Stimulated activated CD4-positive, alpha-beta T cell treated with anti-CD3 and anti-CD28 coated beads, Interleukin-2, amount 100 ng/mL, for 48 hours (primary cell): ENCODE results near the gene DZIP1.
"Not testable (repeated sequence)": the region's sequence is repeated elsewhere in the genome, so short reads cannot be mapped to it uniquely, and the experiment has no call there.

Source experiments
- DNase-seq, 2 donors: peaks; one replicate each; pipeline ENCODE4 v3.0.0-alpha.2; 2020

Gene DZIP1

DNA sequence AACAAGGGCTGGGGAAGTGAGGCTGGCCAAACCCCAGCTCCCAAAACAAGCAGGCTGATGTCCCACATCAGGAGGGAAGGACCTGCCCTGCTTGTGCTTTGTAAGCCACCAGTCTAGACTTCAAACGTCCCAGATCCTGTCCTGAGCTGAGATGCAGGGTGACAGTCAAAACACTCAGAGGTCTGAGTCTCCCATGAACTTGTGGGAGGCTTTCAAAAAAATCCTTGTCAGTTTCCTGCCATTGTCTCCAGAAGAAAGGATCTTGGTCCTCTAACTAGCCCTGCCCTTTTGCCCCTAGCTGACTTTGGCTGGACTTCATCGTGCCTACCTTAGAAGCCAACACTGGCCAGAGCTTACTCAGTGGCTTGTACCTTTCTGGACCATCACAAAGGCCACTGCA lies 43.3 kb downstream of the DZIP1 start:
- no peak for DNase-seq

DNA sequence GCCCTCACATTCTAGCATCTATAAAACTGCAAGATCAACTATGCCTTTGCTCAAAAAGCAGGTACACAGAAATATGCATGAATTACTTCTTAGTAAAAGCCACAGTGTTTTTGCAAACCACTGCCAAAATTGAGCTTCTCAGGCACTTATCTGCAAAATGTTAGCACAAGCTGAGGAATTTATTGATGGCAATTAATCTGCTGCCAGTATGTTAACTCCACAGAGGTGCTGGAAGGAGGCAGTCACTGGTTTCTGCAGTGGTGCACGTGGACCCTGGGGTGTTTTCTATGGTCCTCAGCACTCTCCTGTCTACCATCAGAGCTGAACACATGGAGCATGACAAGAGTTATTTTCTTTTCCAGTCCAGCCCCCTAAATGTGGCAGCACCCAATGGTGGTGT lies 47.8 kb downstream of the DZIP1 start:
- DNase-seq = no peak

DNA sequence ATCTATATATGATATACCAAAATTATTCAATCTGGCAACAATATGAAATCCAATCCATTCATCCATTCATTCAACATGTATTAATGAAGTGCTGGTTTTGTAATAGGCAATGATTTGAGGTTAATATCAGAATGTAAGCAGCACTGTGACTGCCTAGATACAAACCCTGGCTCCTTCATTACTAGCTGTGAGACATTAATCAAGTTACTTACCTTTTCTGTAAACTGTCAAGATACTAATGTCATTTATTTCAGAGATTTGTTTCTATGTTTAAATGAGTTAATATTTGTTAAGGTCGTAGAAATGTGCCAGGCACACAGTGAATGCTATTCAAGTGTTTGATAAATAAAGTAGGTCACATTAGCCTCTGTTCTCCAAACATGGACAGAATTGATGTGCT lies 51.0 kb downstream of the DZIP1 start:
- no peak for DNase-seq

GRCh38 chr13:95588721-95589120 lies 55.8 kb downstream of the DZIP1 start:
- no peak for DNase-seq

- no peak for DNase-seq
Observed at GRCh38 chr13:95588134-95588533, 56.4 kb downstream of the DZIP1 start.

DNA sequence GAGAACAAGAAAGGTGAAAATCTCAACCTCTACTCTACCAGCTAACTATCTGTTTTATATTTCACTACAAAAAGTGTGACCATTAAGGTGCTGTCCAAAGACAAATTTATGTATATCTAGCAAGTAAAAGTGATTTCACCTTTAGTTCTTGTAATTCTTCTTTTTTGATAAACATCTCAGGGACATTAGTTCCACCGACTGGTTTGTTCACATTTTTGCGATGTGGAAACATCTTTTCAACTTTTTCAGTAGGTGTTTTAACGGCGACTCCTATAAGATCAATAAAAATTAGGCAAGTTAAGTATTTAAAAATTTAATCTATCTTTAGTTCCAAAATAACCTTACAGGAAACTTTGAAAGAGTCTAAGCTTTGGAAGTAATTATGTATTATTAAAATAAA lies 58.6 kb downstream of the DZIP1 start:
- DNase-seq = no peak

DNA sequence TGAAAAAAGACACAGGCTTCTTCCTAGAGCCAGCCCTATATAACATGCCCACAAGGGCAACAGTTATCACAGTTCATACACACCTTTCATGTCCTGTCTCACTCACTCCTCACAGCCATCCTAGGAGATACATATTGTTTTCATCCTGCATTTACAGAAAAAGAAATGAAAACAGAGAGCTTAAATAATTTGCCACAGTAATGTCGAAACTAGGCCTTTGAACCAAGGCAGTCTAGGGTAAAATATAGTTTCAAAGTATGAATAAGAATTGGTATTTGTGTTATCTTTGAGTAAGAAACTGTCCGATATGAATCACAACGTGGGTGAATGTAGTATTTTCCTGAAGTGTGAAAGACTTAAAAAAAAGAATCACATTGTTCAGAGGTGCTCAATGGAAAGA lies 65.2 kb downstream of the DZIP1 start:
- no peak for DNase-seq

GRCh38 chr13:95573221-95573620 lies 71.3 kb downstream of the DZIP1 start:
- DNase-seq = no peak

GRCh38 chr13:95571941-95572340 lies 72.6 kb downstream of the DZIP1 start:
- no peak for DNase-seq

- no peak for DNase-seq
Observed at GRCh38 chr13:95570016-95570415, 74.5 kb downstream of the DZIP1 start.

GRCh38 chr13:95568131-95568530 lies 76.4 kb downstream of the DZIP1 start:
- DNase-seq = no peak

DNA sequence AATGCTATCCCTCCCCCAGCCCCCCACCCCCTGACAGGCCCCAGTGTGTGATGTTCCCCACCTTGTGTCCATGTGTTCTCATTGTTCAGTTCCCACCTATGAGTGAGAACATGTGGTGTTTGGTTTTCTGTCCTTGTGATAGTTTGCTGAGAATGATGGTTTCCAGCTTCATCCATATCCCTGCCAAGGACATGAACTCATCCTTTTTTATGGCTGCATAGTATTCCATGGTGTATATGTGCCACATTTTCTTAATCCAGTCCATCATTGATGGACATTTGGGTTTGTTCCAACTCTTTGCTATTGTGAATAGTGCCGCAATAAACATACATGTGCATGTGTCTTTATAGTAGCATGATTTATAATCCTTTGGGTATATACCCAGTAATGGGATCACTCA lies 78.7 kb downstream of the DZIP1 start:
- DNase-seq = not testable (repeated sequence)

DNA sequence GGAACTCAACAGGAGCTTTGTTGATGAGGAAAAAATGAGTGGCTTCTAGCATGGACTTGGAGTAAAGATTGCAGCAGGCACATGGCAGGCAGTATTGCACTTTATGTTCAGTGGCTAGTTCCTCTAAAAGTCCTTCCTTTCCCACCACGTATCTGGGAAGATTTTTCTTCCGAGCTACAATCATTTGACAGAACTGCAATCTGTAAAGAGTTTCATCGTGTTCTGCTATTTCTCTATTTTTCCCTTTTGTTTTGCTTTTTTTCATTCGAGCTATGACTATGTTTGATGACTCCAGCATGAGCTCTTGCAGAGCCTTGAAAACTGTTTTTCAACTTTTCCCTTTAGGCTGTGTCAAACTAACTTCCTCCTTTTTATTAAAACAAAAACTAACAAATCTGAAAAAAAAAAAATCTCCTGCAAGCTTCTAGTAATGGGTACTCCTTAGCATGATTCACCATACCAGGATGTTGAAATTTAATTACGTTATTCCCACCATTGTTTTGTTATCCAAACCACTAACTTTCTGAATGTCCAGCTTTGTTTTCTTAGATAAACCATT lies 79.7 kb downstream of the DZIP1 start:
- DNase-seq = no peak

DNA sequence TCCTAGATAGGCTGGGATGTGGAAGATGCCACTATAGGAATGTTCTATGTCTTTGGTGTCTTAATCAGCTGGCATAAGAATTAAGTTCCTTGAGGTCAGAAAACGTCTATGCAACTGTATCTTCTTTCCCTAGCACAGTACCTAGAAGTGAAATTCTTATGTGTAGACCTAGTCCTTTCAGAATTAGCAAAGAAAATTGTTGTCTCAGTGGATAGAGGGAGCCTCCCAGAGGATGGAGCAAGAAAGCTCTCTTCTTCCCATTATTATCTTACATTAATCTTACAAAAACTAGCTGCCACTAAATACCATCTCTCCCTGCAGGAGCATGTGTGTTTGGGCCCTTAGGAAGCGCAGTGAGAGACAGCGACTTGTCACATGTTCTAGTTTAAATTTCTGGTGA lies 80.4 kb downstream of the DZIP1 start:
- no peak for DNase-seq

- DNase-seq = no peak
Observed at GRCh38 chr13:95560387-95560786, 84.1 kb downstream of the DZIP1 start.

DNA sequence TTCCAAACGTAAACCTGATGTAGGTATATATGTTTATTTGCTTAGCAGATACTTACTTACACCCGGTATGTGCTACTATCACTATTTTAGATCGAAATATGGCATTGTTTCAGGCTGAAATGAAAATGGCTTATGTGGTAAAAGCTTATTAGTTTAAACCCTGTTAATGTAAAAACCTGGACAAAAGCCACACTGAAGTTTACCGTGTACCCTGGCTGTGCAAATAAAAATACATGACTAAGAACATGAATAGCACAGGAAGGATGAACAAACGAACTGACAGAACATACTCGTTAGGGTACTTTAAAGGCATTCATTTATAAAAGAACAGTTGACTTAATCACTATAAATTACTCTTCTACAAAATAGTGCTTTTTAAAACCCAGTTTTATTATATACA lies 85.4 kb downstream of the DZIP1 start:
- no peak for DNase-seq

DNA sequence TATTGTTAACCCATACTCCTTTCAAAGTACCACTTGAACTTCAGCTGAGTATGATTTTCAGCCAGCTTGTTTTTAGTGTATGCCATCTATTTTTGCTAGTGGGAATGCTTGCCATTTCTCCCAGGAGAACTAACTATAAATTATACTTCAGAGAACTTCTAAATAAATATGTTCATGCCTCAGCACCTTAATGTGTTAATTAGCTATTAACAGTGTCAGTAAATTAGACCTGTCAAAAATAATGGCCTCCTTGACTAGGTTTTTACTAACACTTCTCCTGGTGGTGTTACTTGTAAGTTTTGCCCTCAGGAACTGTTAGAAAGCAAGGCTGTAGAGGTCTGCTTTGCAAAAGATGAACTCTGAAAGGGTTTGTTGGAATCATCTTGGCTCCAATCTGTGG lies 87.5 kb downstream of the DZIP1 start:
- no peak for DNase-seq

DNA sequence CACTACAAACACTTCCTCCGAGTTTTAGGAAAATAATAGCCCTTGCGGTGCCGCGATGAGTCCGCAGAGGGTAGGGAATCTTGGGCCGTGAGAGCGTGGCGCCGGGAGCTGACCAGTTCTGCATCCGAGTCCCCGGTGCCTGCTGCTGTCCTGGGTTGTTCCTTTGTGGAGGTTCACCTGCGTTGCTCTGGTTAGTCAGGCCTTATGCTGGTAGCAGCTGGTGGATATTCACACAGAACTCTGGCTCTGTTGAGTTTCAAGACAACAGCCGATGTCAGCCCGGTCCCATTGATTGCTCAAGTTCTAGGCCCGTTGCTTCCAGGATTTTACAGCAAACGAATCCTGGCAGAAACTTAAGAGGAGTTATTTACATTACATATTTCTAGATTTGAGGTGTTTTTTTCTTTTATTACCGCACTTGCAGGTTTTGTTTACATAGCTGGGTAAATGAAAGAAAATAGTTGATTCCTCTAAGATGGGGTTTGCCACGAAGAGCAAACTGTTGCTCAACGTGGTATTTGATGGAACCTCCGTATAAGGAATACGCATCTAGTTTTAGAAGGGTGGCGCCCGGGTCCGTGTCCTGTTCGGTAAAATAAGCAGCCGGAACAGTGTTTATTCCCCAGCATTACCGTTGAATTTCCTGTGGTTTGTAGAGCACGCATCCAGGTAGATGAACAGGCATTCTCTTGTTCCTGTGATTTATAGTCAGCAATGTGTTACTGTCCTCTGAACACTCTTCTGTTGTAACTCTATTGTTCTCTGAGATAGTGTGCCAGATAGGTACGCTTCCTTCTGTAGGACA lies 90.7 kb downstream of the DZIP1 start:
- DNase-seq = no peak

GRCh38 chr13:95552539-95553441 lies 91.7 kb downstream of the DZIP1 start, which contains the start of gene CLDN10:
Gene CLDN10, plus strand, starts transcription at chr13:95552720. Its CDS starts 34 bp downstream, at chr13:95552754.
- DNase-seq = no peak

- DNase-seq = no peak
Observed at GRCh38 chr13:95552208-95552538, 92.3 kb downstream of the DZIP1 start.

- no peak for DNase-seq
Observed at GRCh38 chr13:95547531-95548167, 96.9 kb downstream of the DZIP1 start.

DNA sequence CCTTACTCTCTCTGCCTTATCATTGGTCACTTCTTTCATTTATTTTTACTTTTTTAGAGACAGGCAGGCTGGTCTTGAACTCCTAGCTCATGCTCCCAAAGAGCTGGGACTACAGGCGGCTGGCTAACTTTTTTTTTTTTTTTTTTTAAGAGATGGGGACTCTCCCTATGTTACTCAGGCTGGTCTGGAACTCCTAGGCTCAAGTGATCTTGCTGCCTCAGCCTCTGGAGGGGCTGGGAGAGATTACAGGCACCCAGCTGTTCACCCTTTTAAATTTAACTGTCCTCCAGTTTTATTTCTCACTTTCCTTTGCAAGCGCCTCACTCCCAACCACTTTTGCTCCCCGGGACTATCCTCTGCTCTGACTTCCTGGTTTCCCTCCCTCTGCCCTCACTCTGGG lies 97.6 kb downstream of the DZIP1 start:
- DNase-seq = no peak

GRCh38 chr13:95544293-95544692 lies 100.2 kb downstream of the DZIP1 start:
- DNase-seq = no peak
